ENCODE measurements around the gene GATA5.

GATA5 gene

GRCh38 chr20:62501801-62502495 lies 26.2 kb upstream of the GATA5 start:
- ChIA-PET POLR2A (no interaction called here), CTCF (no interaction called here)
- no peak for DNase-seq (ENCODE audit: extremely low spot score)
- TF ChIP-seq LEF1 (IDR thresholded peaks at IDR 0.05; ENCODE audit: borderline replicate concordance) (no peak), BHLHE40 (IDR thresholded peaks at IDR 0.05; ENCODE audit: borderline replicate concordance) (no peak), ZNF384 (IDR thresholded peaks at IDR 0.05) (no peak), SUZ12 (IDR thresholded peaks at IDR 0.05) (no peak), ELF4 (IDR thresholded peaks at IDR 0.05) (no peak), SP1 (IDR thresholded peaks at IDR 0.05) (no peak), FOXA1 (IDR thresholded peaks at IDR 0.05) (no peak), FOXK2 (IDR thresholded peaks at IDR 0.05) (no peak), PKNOX1 (IDR thresholded peaks at IDR 0.05) (no peak), TARDBP (IDR thresholded peaks at IDR 0.05) (no peak), NFRKB (IDR thresholded peaks at IDR 0.05) (no peak)

DNA sequence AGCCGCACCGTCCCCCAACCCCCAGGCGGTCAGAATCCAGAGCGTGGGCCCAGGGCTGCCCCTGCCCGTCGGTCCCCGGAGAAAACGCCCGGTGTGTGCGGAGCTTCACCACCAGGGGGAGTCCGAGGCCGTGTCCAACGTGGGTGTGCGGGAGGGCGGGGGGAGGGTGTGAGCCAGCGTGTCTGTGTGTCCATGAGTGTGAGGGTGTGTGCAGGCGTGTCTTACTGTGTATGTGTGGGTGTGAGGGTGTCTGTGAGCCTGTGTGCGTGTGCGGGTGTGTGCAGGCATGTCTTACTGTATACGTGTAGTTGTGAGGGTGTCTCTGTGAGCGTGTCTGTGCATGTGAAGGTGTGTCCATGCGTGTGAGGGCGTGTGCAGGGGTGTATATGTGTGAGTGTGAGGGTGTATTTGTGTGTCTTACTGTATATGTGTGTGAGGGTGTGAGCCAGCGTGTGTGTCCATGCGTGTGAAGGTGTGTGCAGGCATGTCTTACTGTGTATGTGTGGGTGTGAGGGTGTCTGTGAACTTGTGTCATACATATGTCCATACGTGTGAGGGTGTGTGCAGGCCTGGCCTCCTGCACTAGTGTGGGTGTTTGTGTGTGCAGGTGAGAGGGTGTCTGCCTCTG lies 24.6 kb upstream of the GATA5 start:
- ChIA-PET CTCF (interaction anchor here (0.7 to 1.8 kb wide), 12 partner anchors 9 to 294 kb away, joined by 3 to 19 read pairs (median 4); no protein-coding TSS in a partner anchor), POLR2A (no interaction called here)
- peak; percentile 84 for DNase-seq (ENCODE audit: extremely low spot score)
- TF ChIP-seq LEF1 (IDR thresholded peaks at IDR 0.05; ENCODE audit: borderline replicate concordance) = no peak
- TF ChIP-seq TARDBP (IDR thresholded peaks at IDR 0.05) = peak; percentile 86

DNA sequence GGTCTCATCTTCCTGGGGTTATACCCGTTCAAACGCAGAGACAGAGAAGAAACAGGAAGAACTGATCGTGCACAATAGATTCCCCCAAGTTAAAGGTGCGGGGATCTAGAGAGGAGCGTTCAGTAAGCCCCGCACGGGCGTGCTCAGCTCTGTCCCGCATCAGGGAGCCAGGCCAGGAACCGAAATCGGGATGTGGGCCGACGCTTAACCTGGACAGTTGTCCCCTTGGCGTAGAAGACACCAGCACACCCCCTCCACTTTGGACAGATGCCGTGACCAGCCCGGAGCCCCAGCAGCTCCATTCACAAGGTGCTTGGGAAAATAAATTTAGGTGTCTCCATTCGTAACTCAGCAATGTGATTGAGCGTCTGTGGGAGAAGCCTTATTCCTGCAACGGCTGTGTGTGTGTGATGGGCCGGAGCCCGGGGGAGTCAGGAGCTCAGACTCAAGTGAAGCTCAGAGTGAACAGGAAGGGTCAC lies 24.0 kb upstream of the GATA5 start:
- ChIA-PET CTCF (interaction anchor here (0.6 to 1.8 kb wide), 14 partner anchors 8 to 295 kb away, joined by 3 to 19 read pairs (median 4); no protein-coding TSS in a partner anchor), POLR2A (no interaction called here)
- TF ChIP-seq SP1 (IDR thresholded peaks at IDR 0.05) (no peak), SUZ12 (IDR thresholded peaks at IDR 0.05) (no peak), PKNOX1 (IDR thresholded peaks at IDR 0.05) (no peak), ARNT (IDR thresholded peaks at IDR 0.05) (no peak), HDGF (IDR thresholded peaks at IDR 0.05; ENCODE audit: borderline replicate concordance) (no peak), BHLHE40 (IDR thresholded peaks at IDR 0.05; ENCODE audit: borderline replicate concordance) (no peak), NFRKB (IDR thresholded peaks at IDR 0.05) (no peak), TARDBP (IDR thresholded peaks at IDR 0.05) (no peak)
- DNase-seq (ENCODE audit: extremely low spot score) = no peak

DNA sequence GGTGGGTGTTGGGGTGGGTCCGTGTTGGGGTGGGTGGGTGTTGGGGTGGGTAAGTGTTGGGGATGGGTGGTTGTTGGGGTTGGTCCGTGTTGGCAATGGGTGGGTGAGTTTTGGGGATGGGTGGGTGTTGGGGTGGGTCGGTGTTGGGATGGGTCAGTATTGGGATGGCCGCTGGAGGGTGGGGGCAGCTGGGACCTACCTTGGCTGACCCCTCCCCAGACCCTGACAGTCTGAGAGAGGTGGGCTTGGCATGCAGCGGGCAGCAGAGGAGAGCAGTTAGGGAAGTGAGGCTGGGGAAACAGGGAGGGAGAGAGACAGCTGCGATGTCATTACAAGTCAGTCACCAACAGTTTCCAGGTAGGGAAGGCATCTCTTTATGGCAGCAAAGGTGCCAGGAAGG lies 23.1 kb upstream of the GATA5 start:
- ChIA-PET CTCF (interaction anchor here (0.6 to 1.8 kb wide), 6 partner anchors 11 to 741 kb away, joined by 3 to 19 read pairs (median 4); no protein-coding TSS in a partner anchor), POLR2A (no interaction called here)
- TF ChIP-seq BHLHE40 (IDR thresholded peaks at IDR 0.05; ENCODE audit: borderline replicate concordance) = no peak
- TF ChIP-seq PKNOX1 (IDR thresholded peaks at IDR 0.05) = no peak
- TF ChIP-seq ARNT (IDR thresholded peaks at IDR 0.05) = no peak
- no peak for TF ChIP-seq CTBP1 (IDR thresholded peaks at IDR 0.05; ENCODE audit: borderline replicate concordance)
- TF ChIP-seq FOXM1 (IDR thresholded peaks at IDR 0.05; ENCODE audit: borderline replicate concordance) = no peak
- no peak for TF ChIP-seq SUZ12 (IDR thresholded peaks at IDR 0.05)
- TF ChIP-seq NFRKB (IDR thresholded peaks at IDR 0.05) = no peak
- TF ChIP-seq HDGF (IDR thresholded peaks at IDR 0.05; ENCODE audit: borderline replicate concordance) = no peak
- TF ChIP-seq LEF1 (IDR thresholded peaks at IDR 0.05; ENCODE audit: borderline replicate concordance) = no peak
- no peak for TF ChIP-seq ZNF384 (IDR thresholded peaks at IDR 0.05)
- TF ChIP-seq L3MBTL2 (conservative IDR thresholded peaks at IDR 0.05) = no peak
- no peak for TF ChIP-seq TARDBP (IDR thresholded peaks at IDR 0.05)

GRCh38 chr20:62496568-62497218 lies 20.9 kb upstream of the GATA5 start:
- TF ChIP-seq FOXA1 (IDR thresholded peaks at IDR 0.05) (no peak), CTBP1 (IDR thresholded peaks at IDR 0.05; ENCODE audit: borderline replicate concordance) (no peak), ZNF384 (IDR thresholded peaks at IDR 0.05) (no peak), ELF4 (IDR thresholded peaks at IDR 0.05) (no peak), NFRKB (IDR thresholded peaks at IDR 0.05) (no peak), LEF1 (IDR thresholded peaks at IDR 0.05; ENCODE audit: borderline replicate concordance) (no peak), HDGF (IDR thresholded peaks at IDR 0.05; ENCODE audit: borderline replicate concordance) (no peak), BHLHE40 (IDR thresholded peaks at IDR 0.05; ENCODE audit: borderline replicate concordance) (no peak), L3MBTL2 (conservative IDR thresholded peaks at IDR 0.05) (no peak), TARDBP (IDR thresholded peaks at IDR 0.05) (no peak), SUZ12 (IDR thresholded peaks at IDR 0.05) (no peak), PKNOX1 (IDR thresholded peaks at IDR 0.05) (no peak), FOXK2 (IDR thresholded peaks at IDR 0.05) (no peak)
- peak; percentile 74 for DNase-seq (ENCODE audit: extremely low spot score)
- ChIA-PET POLR2A (no interaction called here), CTCF (interaction anchor here (0.8 to 1.0 kb wide), 2 partner anchors 87 to 312 kb away, joined by 4 to 7 read pairs; no protein-coding TSS in a partner anchor)

More for the DNA sequence above, 23.1 kb upstream of the GATA5 start:
- DNase-seq (ENCODE audit: extremely low spot score) = no peak

Data from HEK293T (cell line).